ENCODE data around the gene PTPRA.
A peak's percentile ranks its signal among the peaks of the same experiment; 100 is the strongest.
"Not testable (repeated sequence)": the region's sequence is repeated elsewhere in the genome, so short reads cannot be mapped to it uniquely, and the experiment has no call there.

Gene PTPRA, protein sequence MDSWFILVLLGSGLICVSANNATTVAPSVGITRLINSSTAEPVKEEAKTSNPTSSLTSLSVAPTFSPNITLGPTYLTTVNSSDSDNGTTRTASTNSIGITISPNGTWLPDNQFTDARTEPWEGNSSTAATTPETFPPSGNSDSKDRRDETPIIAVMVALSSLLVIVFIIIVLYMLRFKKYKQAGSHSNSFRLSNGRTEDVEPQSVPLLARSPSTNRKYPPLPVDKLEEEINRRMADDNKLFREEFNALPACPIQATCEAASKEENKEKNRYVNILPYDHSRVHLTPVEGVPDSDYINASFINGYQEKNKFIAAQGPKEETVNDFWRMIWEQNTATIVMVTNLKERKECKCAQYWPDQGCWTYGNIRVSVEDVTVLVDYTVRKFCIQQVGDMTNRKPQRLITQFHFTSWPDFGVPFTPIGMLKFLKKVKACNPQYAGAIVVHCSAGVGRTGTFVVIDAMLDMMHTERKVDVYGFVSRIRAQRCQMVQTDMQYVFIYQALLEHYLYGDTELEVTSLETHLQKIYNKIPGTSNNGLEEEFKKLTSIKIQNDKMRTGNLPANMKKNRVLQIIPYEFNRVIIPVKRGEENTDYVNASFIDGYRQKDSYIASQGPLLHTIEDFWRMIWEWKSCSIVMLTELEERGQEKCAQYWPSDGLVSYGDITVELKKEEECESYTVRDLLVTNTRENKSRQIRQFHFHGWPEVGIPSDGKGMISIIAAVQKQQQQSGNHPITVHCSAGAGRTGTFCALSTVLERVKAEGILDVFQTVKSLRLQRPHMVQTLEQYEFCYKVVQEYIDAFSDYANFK

DNA sequence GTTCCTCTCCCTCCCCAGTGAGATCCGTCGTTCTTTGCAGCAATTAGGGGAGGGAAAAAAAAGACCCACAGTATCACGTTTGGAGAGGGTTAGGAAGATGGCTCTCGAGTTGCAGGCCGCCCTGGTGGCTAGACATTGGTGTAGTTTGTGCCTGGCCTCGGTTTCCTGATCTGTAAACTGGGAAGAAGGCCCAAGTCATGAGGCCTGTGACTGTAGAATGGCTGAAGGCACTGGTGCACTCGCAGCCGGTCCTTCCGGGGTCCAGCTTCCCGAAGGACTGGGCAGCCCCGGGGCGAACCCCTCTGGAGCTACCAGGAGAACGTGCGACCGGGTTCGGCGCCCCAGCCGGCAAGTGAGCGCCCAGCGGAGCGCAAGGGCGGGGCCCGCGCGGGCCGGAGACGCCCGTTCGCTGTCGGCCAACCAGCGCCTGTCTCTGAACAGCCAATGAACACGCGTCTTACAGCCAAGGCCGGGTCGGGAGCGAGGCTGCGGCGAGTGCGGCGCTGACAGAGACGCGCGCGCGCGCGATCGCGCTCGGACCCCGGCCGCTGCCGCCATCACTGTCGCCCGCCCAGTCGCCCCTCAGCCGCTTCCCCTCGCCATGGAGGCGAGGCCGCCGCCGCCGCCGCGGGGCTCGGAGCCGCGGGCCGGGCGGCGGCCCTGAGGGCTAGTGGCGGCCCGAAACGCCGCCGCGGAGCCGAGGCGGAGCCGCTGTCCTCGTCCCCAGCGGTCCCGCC lies at the start of gene PTPRA:
PTPRA (plus strand) TSS at position 472 of the 737 bp plus-strand sequence. CDS start 90,797 bp downstream, outside the sequence.
- peak; percentile 97 for DNase-seq

DNA sequence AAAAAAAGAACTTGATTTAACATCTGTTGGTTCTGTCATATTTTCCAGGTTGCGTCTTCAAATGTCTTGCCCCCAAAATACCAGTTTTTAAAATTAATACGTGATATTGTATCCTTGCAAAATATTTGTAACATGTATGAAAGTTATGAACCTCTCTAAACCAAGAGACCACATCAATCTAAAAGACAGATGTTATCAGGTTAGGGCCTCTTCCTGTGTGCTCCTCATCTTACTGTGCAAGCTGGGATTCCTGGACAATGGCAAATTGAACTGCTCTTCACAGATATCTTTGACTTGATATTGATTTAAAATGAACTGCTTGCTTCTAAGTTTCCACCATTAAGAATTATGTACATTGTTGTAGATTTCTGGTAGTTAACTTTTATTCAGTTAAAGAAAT lies 47.5 kb upstream of the PTPRA start:
- no peak for DNase-seq

DNA sequence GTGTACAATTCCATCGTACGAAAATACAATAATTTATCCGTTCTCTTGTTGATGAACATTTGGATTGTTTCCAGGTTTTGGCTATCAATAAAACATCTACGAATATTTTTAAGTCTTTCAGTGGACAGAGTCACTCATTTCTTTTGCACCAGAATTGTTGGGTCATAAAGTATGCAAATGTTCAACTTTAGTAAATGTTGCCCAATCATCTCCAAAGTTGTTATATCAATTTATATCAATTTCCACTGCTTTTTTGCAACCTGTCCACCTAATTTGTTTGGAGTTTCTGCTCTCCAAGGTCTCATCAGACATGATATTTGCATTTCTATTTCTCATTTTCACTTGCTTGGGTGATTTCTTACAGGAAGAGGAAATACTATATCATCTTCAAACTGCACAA lies 46.6 kb upstream of the PTPRA start:
- no peak for DNase-seq

DNA sequence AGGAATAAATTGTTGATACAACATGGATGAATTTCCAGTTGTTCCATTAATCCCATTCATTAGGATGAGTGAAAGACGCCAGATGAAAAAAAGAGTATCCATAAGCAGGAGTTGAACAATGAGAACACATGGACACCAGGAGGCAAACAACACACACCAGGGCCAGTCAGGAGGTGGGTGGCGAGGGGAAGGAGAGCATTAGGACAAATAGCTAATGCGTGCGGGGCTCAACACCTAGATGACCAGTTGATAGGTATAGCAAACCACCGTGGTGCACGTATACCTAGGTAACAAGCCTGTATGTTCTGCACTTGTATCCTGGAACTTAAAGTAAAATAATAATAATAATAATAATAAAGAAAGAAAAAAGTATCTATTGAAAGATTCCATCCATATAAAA lies 43.9 kb upstream of the PTPRA start:
- no peak for DNase-seq

DNA sequence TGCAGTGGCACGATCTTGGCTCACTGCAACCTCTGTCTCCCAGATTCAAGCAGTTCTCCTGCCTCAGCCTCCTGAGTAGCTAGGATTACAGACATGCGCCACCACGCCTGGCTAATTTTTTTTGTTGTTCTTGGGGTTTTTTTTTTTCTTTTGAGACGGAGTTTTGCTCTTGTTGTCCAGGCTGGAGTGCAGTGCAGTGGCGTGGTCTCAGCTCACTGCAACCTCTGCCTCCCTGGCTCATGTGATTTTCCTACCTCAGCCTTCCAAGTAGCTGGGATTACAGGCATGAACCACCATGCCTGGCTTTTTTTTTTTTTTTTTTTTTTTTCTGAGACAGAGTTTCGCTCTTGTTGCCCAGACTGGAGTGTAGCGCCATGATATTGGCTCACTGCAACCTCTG lies 42.1 kb upstream of the PTPRA start:
- not testable (repeated sequence) for DNase-seq

DNA sequence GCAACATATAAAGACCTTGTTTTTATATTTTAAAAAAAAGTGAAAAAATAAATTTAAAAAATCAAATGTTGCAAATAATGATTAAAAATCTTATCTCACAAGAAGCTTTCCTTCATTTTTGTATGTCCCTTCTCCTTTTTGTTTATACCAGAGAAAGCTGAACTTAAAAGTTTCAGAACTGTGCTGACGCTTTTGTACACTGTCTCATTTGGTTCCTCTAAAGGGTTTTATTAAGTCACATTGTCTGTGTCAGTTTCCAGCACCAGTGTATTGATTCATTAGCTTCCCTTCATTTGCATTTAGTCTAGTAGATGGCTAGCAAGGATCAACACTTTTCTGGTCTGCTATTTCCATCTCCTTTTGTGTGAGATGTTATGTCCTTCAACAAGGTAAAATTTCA lies 39.5 kb upstream of the PTPRA start:
- DNase-seq, result no peak

DNA sequence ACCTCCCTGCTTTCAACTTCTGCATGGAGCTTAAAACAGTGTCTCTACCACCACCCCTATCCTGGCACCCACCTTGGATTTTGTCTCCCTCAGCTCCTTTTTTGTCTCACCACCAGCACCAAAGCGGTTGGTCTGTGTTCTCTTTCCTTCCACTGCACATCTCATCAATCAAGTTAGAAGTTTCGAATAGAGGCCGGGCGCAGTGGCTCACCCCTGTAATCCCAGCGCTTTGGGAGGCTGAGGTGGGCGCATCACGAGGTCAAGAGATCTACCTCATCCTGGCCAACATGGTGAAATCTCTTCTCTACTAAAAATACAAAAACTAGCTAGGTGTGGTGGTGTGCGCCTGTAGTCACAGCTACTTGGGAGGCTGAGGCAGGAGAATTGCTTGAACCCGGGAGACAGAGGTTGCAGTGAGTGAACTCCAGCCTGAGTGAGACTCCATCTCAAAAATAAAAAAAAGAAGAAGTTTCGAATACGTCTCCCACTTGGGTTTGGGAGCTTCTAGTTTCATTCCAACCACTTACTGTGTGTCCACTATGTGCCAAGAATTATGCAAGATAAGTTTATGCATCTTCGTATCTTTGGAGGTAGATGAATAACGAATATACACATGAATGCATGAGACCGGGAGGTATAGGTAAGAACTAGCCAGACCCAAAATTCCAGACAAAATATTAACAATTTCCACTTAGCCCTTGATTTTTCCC lies 38.7 kb upstream of the PTPRA start:
- no peak for DNase-seq

DNA sequence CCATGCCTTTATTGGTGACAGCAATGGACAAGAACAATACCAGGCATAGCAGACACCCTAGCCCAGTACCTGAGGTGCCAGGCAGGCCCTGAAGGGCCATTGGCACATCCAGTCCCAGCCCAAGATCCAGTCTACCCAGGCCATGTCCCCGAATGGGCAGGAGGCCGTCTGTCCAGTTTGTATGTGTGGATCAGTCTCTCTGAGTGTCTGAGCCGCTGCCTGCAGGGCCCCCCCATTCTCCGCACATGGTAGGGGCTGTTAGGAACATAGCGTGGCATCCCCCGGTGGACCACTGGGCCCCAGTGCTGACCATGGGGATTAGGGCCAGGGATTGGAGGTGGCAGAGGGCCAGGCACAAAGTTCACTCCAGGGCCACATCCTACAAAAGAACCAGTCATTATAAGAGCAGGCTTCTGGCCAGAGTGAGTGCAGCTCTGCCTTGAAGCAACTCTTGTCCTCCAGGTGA lies 37.9 kb upstream of the PTPRA start:
- no peak for DNase-seq

DNA sequence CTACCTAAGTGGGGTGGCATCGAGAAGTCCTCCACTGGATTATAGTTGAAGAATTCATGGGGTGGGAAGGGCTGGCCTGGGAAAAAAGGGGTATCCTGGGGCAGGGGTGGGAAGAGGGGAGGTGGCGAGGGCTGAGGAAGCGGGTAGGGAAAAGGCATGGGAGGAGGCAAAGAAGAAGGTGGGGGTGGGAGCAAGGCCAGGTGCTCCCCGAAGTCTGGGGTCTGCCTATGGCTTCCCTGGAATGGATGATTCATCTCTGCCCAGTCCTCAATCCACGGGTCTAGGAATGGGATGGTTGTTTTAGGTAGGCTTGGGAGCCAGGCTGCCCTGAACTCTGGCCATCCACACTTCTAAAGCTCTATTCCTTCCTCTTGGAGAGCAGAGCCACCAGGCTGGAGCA lies 37.2 kb upstream of the PTPRA start:
- no peak for DNase-seq

DNA sequence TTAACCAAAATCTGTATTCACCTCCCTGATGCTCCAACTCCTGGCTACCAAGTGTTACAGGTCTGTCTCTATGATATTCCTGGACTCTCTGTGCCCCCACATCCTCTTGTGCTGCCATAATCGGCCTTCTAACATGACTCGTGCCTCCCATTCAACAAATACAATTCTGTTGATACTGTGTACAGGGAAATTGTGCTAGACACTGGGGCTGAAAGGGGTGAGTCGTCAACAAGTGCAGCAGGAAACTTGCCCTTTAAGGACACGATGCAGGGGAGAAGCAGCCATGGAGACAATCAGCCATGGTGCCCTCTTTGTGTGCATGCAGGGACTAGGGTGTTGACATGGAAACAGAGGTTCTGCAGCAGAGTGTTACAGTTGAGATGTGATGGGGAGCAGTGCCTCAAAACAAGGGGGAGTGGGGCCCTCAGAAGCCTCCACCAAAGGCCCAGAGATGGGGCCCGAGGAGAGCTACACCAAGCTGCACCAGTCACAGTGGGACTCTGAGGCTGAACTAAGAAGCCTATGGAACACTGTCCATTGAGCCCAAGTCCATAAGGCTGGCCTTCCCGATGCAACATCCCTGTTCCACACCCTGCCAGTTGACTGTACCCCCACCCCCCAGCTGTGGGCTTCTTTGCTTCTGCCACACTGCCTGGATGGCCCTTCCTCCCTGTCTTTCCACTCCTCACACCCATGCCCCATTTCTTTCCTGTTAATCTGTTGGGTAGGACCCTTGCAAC lies 35.9 kb upstream of the PTPRA start:
- no peak for DNase-seq

DNA sequence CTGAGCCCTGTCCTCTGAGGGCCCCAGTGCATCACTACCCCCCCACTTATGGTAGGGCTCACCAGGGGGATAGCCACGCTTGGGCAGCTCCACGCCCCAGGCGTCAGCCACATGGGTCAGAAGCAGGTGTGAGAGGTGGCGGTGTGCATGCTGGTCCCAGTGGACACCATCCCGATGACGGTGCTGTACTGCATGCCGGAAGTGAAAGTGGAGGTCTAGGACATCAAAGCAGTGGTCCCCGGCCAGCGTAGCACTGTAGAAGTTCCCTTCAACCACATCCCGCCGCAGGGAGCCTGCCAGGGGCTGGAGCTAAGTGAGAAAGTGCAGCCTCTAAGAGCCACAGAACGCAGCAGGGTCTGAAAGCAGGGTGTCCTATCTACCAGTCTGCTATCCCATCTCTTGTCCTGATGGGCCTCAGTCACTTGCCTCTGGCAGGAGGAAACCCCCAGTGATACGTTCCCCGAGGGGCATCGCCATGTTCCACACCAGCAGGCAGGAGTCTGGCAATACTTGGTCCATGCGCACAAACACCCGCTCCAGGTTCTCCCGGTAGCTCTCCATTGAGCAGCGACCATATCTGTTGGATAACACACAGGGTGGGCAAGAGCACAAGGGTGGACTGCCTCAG lies 35.0 kb upstream of the PTPRA start:
- DNase-seq, result no peak

DNA sequence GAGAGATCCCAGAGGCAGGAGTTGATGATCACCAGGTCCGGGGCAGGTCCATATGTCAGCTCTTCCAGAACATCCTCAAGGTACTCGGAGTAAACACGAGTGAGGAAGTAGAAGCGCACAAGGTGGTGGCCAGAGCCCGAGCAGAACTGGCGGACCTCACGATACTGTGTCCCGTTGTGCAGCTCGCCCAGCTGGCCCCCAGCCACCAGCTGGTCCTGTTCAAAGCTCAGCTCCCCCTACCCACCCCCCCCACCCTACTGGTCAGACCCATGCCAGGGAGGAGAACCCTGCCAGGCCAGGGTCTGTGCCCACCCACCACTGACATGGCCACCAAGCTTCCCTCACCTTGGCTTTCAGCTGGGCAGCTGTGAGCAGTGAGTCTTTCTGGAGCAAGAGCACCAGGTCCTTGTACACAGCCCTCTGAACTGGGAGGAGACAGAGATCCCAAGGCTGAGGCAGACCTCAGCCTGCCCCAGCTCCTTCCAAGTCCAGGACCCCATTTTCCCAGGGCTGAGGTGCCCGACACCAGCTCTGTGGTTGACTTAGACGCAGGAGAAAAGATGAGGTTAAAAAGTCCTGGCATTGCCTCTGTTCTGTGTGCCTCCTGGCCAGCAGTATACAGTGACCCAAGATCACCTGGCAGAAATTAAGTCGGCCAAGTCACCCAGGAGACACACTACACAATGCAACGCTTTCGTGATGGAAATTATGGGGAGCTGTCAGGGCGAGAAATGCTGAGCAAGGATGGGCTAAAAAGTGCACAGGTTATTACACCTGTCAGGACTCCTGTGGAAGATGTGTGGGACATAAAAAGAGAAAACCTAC lies 34.2 kb upstream of the PTPRA start:
- no peak for DNase-seq

DNA sequence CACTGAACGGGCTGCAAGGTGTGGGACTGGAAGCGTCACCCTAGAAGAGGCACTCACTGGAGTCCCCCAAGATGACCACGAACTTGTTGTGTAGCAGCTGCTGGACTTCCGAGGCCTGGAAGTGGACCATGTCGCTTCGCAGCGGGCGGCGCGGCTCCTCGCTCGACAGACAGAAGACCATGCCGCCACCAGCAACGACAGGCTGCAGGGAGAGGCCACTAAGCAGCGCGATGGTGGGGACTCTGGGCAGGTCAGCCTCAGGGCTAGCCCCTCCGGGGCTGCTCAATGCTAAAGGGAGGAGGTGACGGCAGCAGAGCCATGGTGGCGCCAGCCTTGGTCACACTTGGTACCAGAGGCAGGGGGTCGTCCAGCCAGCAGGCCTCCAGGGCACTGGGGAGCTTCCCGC lies 33.5 kb upstream of the PTPRA start:
- DNase-seq, result no peak

DNA sequence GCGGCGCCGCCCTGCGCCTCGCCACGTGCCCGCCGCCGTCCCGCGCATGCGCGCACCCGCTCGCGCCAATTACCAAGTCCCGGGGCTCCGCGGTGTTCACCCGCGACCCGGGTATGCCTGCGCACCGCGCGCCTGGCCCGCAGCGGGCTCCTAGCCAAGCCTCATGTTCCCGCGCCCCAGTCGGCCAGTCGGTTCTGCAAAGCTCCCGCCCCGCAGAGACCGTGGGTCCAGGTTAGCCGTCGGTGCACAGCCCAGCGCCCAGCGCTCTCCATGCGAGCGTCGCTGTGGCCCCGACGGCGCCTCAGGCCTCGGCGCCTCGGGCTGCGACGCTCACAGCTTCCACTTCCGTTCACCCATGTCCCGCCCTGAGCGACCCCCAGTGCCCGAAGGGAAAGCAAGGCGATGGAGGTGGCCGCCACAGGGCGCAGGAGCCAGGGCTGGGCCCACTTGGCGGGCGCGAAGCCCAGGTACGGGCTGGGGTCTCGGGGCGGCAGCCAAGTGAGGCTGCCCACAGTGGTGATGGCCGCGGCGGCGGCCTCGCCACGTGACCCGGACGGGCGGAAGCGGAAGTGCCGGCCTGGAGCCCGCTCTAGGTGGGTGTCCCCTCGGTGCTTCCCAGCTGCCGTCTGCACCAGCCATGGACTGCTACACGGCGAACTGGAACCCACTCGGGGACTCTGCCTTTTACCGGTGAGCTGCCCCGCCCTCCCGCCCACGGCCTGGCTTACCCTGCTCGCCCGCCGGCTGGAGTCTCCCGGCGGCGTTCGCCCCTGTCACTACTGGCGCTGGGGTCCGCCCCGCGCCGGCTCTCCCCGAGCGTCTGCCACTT lies 32.9 kb upstream of the PTPRA start, which contains the start of the genes PCED1A and VPS16:
PCED1A (minus strand) TSS at position 518 of the 829 bp plus-strand sequence. CDS start 743 bp downstream, outside the sequence.
VPS16 (plus strand) TSS at position 608 of the 829 bp plus-strand sequence; CDS start at position 638, 30 bp downstream.
- peak; percentile 95 for DNase-seq

DNA sequence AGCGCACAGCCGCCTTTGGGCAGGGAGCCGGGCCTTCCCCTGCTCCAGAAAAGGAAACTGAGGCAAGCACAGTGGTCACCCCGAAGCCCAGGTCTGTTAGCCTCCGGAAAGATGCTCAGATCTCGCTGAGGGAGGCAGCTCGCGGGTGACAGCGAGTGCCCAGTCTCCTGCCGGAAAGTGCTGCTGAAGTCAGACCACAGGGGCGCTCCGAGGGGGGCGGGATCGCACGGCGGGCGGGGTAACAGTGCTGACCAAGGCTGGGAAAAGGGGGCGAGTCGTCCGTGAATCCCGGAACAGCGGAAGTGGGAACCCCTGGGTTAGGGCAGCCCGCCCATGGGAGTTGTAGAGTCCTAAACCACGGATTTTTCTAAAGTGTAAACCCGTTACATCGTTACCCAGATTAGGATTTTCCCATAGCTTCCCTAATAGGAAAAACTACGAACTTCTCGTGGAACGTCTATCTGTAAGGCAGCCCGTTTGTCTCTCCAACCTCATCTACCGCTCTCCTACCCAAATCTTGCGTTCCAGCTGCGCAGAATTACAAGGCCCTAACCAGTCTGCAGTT lies 32.2 kb upstream of the PTPRA start:
- peak; percentile 61 for DNase-seq

DNA sequence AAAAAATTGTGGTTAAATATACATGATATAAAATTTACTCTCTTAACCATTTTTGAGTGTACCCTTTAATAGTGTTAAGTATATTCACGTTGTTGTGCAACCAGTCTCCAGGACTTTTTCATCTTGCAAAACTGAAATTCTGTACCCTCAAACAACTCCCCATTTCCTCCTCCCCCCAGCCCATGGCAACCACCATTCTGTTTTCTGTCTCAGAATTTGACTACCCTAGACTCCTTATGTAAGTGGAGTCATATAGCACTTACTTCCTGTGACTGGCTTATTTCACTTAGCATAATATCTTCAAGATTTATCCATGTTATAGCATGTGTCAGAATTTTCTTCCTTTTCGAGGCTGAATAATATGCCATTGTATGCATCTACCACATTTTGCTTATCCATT lies 27.7 kb upstream of the PTPRA start:
- peak; percentile 35 for DNase-seq

DNA sequence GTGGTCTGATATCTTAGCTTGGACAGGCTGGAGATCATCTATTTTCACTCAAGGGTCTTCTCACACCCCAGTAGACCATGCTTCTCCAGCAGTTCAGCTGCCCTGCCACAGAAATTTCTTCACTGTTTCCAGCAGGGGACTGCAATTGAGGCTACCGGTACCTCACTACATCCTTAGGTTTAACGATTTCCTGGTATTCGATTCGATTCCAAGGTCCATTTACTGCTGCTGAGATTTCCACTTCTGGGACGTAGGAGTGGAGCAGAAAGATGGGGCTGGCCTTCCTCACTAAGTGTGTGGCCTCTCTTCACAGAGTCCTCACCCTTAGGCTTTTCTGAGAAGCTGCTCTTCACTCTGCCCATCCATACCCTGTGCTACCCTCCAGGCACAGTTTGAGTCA lies 26.6 kb upstream of the PTPRA start:
- no peak for DNase-seq

DNA sequence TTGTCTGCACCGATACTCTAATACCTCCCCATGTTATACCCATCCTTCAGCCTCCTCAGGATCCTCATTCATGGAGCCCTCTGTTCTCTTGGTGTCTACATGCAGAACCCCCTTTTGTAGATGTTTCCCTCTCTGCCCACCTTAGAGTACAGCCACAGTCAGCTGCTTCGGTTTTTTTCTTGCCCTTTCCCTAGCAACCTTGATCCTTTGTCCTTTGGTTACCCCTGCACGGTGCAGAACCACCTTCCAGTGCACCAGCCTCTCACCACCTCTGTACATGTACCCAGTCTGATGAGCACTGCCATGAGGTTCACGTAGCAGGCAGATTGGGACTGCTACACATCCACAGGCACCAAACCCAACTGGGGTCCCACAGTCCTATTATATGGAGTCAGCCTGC lies 25.5 kb upstream of the PTPRA start:
- no peak for DNase-seq

DNA sequence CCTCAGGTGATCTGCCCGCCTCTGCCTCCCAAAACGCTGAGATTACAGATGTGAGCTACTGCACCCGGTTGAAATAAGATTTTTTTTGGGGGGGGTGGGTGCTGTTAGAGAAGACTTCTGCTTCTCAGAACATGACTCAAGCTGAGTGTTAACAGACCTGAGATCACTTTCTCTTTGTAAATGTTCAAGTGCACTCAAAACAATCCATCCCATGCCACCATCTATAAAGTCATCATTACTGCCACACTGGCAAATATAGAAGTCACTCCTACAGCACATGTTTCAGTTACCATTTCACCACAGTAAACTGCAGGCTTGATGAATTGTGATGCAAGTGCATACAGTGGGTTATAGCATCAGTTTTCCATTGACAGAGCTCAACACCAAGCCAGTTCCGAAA lies 23.8 kb upstream of the PTPRA start:
- no peak for DNase-seq

All from hematopoietic multipotent progenitor cell treated with erythropoietin and hydrocortisone succinate and interleukin-3 and kit ligand, for 4 days (in vitro differentiated cells).